GM19455 (cell line): Measurements from ENCODE around the gene KRTAP4-9.
"Not testable (repeated sequence)": the region's sequence is repeated elsewhere in the genome, so short reads cannot be mapped to it uniquely, and the experiment has no call there.

Experiments used
- ATAC-seq: cut with Tn5 transposase; IDR thresholded peaks from one replicate; pipeline ENCODE4 v1.9.1; 2021; ENCODE audit not compliant: unreplicated experiment

The KRTAP4-9 gene

GRCh38 chr17:41126412-41126811, 21.2 kb downstream of the KRTAP4-9 start:
- no peak for ATAC-seq

DNA sequence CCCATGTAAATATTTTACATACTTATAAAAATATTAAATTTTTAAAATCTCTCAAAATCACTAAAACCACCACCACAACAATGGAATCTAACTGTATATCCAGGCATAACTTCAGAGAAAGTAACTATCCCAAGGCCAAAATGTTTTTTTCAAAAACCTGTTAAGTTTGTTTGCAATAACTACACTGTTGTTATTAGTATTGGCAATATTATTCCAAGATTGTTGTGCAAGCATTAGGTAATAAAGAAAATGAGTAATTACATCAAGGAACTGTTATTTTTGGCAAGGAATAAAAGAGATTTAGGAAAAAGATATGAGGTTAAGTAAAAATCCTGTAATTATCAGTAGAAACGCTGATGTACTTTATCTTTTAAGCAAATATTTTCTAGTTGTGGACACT, 22.2 kb downstream of the KRTAP4-9 start:
- ATAC-seq = no peak

- ATAC-seq = no peak
Measured at GRCh38 chr17:41131979-41132378, 26.8 kb downstream of the KRTAP4-9 start.

DNA sequence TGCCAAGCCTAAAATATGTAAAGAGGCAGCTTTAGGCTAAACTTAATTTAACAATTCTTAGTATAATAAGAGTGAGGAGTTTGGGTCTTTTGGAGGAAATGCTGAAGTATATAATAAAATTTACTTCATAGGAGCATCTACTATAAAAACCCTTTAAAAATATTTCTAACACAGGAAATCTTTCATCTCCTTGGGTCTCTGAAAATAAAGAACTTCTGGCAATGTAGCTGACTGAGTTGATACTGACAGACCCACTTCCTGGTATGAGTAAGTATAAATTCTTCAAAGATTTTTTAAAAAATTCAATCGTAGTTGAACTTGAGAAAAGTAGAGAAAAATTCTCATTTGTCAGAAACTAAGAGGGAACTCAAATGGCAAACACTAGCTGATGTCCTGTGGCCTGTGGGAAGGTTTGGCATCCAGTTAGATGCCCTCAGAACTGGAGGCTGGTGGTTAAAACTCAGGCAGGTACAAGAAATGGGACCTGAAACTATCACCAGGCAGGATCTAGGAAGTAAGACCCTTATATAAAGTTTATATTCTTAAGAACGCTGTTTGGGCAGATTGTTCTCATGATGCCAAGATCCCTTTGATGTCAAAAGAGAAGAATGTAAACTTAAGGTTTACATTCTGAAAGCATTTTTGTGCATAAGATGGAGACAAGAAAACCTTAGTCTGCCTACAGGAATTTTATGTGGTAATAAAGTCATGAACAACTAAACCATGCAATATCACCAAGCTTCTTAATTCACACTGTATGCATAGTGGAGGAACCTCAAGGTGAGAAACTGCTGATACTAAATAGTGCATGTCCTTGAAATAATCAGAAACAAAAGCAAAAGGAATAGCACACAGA, 28.9 kb downstream of the KRTAP4-9 start:
- no peak for ATAC-seq

- ATAC-seq = not testable (repeated sequence)
Measured at GRCh38 chr17:41139865-41140264, 34.7 kb downstream of the KRTAP4-9 start.

- no peak for ATAC-seq
Measured at GRCh38 chr17:41140360-41141131, 35.4 kb downstream of the KRTAP4-9 start, which contains the start of gene KRTAP4-6. KRTAP4-6 (minus strand) TSS chr17:41140544; CDS start chr17:41140487, 57 bp downstream.

DNA sequence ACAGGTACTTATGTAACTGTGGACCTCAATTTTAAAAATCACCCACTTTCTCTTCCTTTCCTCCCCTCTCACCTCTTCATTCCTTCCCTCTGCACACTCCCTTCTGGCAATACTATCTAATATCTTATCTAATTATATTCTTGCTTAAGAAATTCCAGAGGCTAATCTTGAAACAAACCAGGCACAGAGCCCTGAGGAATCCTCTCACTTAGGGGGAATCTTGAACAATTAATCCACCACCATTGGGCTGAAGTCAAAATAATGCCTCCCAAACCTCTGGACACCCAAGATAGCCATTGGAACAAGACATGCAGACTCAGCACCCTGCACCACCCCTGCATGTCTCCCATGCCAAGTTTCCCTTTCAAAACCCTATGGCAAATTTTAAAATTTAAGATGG, 36.2 kb downstream of the KRTAP4-9 start:
- no peak for ATAC-seq

DNA sequence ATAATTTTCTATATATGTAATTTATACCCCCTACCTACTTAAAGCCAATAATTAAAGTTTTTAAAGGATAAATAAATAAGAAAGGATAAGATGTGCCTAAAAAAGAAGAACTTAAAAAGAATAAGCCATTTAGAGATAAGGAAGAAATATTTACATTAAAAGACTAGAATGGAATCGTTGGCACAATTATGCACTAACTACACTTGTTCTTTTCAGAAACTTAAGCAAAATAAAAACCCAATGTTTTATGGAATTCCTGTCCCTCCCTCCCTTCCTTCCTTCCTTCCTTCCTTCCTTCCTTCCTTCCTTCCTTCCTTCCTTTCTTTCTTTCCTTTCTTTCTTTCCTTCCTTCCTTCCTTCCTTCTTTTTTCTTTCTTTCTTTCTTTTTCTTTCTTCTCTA, 39.7 kb downstream of the KRTAP4-9 start:
- ATAC-seq = no peak

- ATAC-seq = no peak
Measured at GRCh38 chr17:41145261-41145660, 40.1 kb downstream of the KRTAP4-9 start.

DNA sequence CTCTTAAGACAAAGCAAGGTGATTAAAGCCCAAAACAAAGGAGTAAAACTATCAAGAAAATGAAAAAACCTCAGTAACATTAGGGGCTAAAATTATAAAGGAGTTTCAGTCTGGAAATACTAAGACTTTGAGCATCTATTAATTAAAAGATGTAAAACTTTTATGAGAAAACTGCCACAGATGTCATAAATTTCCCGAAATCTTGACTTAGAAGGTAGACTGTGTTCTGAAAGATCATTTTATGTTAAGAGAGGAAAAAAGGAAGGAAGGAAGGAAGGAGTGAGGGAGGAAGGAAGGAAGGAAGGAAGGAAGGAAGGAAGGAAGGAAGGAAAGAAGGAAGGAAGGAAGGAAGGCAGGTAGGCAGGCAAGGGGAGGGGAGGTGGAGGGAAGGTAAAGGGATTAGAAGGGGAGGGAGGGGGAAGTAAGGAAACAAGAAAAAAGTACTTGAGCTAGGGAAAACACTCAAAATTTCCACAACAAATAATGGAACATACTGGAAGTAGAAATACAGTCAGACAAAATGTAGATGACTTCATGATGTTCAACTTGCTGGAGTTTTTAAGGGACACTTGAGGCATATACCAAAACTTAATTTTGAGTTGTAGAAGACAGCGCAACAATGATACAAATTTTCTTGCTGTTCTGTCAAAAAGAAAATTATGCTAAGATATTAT, 42.5 kb downstream of the KRTAP4-9 start:
- ATAC-seq = no peak

- ATAC-seq = not testable (repeated sequence)
Measured at GRCh38 chr17:41148971-41149651, 43.9 kb downstream of the KRTAP4-9 start.

DNA sequence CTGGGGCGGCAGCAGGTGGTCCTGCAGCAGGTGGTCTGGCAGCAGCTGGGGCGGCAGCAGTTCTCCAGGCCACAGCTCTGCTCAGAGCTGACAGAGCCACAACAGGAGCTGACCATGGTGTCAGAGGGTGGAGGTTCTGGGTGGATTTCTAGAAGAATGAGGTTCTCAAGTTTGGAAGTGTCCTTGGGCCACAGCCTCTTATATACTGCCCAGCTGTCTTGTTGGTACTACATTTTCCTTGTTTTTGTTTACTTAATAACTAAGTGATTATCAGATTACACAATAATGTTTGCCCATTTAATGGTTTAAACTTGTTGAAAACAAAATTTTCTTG, 44.4 kb downstream of the KRTAP4-9 start, which contains the start of gene KRTAP4-5:
Gene KRTAP4-5 (minus strand): TSS at position 174 of the 334 bp plus-strand sequence. CDS start 58 bp downstream, at position 116.
- ATAC-seq = no peak

DNA sequence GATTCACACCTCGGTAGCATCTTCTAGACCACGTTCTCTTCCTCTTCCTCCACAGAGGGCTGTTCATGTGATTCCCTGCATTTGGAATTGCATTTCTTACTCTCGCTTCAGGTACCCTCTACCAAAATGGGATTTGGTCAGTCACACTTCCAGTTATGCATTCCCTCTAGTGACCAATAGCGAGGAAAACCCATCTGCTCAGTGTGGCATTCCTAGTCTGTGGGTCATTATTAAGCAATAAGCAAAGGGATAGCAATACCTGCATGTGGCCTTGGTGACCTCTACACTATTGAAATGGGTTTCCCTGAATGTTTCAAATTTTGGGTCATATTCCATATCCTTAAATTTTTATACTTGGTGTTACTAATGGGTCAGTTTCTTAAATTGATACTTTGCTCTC, 44.8 kb downstream of the KRTAP4-9 start:
- no peak for ATAC-seq

DNA sequence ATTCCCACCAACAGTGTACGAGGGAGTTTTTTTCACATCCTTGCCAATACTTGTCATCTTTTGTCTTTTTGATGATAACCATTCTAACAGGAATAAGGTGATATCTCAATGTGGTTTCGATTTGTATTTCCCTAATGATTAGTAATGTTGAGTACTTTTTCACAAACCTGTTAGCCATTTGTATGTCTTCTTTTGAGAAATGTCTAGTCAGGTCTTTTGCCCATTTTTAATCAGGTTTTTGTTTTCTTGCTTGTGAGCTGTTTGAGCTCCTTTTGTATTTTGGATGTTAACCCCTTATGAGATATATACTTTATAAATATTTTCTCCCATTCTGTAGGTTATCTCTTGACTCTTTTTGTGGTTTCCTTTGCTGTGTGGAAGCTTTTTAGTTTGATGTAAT, 46.3 kb downstream of the KRTAP4-9 start:
- ATAC-seq = no peak

- no peak for ATAC-seq
Measured at GRCh38 chr17:41153856-41154255, 48.7 kb downstream of the KRTAP4-9 start.
